ENCODE measurements around the gene SIKE1. TPM values are rescaled to one million over a fixed set of nuclear protein-coding genes. Genes with fewer than 3 reads are reported as not detected.

The SIKE1 gene
- total RNA-seq, 2 donors from 2014 or later, result 15.5 to 18.9 TPM

GRCh38 chr1:114764689-114765088 is 15.8 kb downstream of the SIKE1 start:
- Histone ChIP-seq H3K9me3 (no peaks in the 10 kb centered on the region), H3K4me3 (no peak overlapping the region), H3K27me3 (no peaks in the 10 kb centered on the region), H3K36me3 (replicated peaks in 1 of 2; ENCODE audit: insufficient read depth in 1 of 2, low read depth in 2 of 2) (no peaks in the 10 kb centered on the region), H3K27ac (no peak overlapping the region), H3K4me1 (no peaks in the 10 kb centered on the region)
- no peak for DNase-seq
- TF ChIP-seq POLR2A (IDR thresholded peaks at IDR 0.05) (no peak), CTCF (IDR thresholded peaks at IDR 0.05) (no peak)
- intact Hi-C loops (cut with DNase I), result no loop called here
- WGBS, 2 donors, result 76 to 94% methylated on average over 4 of the region's 4 CpGs
- ATAC-seq, result no peak

- WGBS, 2 donors, result 20 to 22% methylated on average over 6 of the region's 6 CpGs
- TF ChIP-seq POLR2A (IDR thresholded peaks at IDR 0.05) (no peak), CTCF (IDR thresholded peaks at IDR 0.05) (no peak)
- no peak for ATAC-seq
- peaks cover 41% of the 10 kb centered on the region for H3K4me1 ChIP-seq
- H3K27me3 ChIP-seq, result no peaks in the 10 kb centered on the region
- peak overlapping the region in 1 of 2 donors; percentile 82 for H3K4me3 ChIP-seq
- H3K27ac ChIP-seq, result peak overlapping the region; percentile 21 to 99 (median 98)
- intact Hi-C loops (cut with DNase I), result no loop called here
- no peaks in the 10 kb centered on the region for H3K9me3 ChIP-seq
- no peaks in the 10 kb centered on the region for H3K36me3 ChIP-seq (replicated peaks in 1 of 2; ENCODE audit: insufficient read depth in 1 of 2, low read depth in 2 of 2)
- DNase-seq, result no peak
Observed at GRCh38 chr1:114758256-114758832, 22.1 kb downstream of the SIKE1 start.

GRCh38 chr1:114757455-114758255 is 22.8 kb downstream of the SIKE1 start, which contains the start of gene CSDE1:
TSS of gene CSDE1 (minus strand) at chr1:114757984. CDS start at chr1:114739890, 18,094 bp downstream.
- no peaks in the 10 kb centered on the region for H3K9me3 ChIP-seq
- no peaks in the 10 kb centered on the region for H3K27me3 ChIP-seq
- H3K4me3 ChIP-seq, result peak within 1 kb of the TSS; percentile 82
- peak within 1 kb of the TSS; percentile 98 to 100 (median 99) for H3K27ac ChIP-seq
- TF ChIP-seq CTCF (IDR thresholded peaks at IDR 0.05) (peak in 4 of 7 experiments; percentile 34 to 52 (median 44)), POLR2A (IDR thresholded peaks at IDR 0.05) (peak; percentile 84 to 97 (median 96))
- WGBS, 2 donors, result 0 to 1% methylated on average over 38 to 50 of the region's 50 CpGs
- intact Hi-C loops (cut with DNase I), result no loop called here
- DNase-seq (peak; percentile 98 to 99 (median 98)), ATAC-seq (peak; percentile 98)
- H3K36me3 ChIP-seq (replicated peaks in 1 of 2; ENCODE audit: insufficient read depth in 1 of 2, low read depth in 2 of 2), result no peaks in the 10 kb centered on the region
- H3K4me1 ChIP-seq, result peaks cover 48% of the 10 kb centered on the region

GRCh38 chr1:114756949-114757454 is 23.5 kb downstream of the SIKE1 start:
- DNase-seq, result peak; percentile 27 to 37 (median 30)
- intact Hi-C loops (cut with DNase I), result no loop called here
- TF ChIP-seq CTCF (IDR thresholded peaks at IDR 0.05), result no peak
- peak in 1 of 3 donors; percentile 6 for TF ChIP-seq POLR2A (IDR thresholded peaks at IDR 0.05)
- Histone ChIP-seq H3K9me3 (no peaks in the 10 kb centered on the region), H3K36me3 (replicated peaks in 1 of 2; ENCODE audit: insufficient read depth in 1 of 2, low read depth in 2 of 2) (no peaks in the 10 kb centered on the region), H3K4me1 (peaks cover 55% of the 10 kb centered on the region), H3K27me3 (no peaks in the 10 kb centered on the region), H3K4me3 (peak overlapping the region; percentile 82), H3K27ac (peak overlapping the region; percentile 98 to 100 (median 99))
- 0 to 1% methylated on average over 13 to 17 of the region's 17 CpGs for WGBS, 2 donors
- ATAC-seq, result no peak

Measured in body of pancreas (tissue), 4 donors.